GM19023 (cell line): ENCODE data around the gene EDAR.

Experiments
- ATAC-seq: cut with Tn5 transposase; IDR thresholded peaks from one replicate; pipeline ENCODE4 v1.9.1; 2021; ENCODE audit warnings: mild to moderate bottlenecking, moderate library complexity; ENCODE audit not compliant: unreplicated experiment

The EDAR gene

DNA sequence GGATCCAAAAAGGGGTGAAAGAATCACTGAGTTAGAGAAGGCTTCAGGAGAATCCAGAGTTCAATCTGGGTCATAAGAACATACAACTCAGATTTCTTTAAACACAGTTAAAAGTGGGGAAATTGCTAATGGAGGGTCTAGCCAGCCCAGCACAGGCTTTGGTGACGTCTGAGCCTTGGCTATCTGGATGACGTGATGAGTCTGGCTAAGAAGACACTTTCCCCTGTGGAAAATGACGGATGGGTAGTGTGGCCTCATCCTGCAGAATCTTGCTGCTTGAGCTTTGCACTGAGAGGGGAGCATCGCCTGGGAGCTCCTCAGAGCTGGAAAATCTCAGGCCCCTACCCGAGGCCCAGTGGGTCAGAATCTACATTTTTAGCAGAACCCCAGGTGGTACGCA, 19.2 kb downstream of the EDAR start:
- ATAC-seq: no peak

DNA sequence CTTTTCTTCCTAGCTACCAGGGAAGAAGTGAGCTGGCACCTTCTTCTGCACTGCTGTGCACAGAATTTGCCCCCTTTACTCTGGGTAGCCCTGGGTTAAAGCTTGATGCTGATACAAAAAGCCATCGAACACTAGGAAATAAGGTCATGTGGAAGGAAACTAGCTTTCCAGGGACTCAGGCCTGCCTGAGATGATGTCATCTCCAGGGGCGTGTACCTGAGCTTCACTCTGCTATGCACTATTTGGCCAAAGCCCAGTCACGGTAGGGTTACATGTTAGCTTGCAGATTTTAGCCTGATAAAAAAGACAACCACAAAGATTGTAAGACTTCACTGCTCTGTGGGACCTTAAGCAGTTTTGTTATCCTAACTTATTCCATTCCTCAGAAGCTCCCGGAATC, 20.4 kb downstream of the EDAR start:
- no peak for ATAC-seq

GRCh38 chr2:108967757-108968156, 21.3 kb downstream of the EDAR start:
- ATAC-seq: no peak

GRCh38 chr2:108965540-108966289, 23.3 kb downstream of the EDAR start:
- ATAC-seq: no peak

- ATAC-seq: no peak
Measured at GRCh38 chr2:108963057-108963456, 26.0 kb downstream of the EDAR start.

DNA sequence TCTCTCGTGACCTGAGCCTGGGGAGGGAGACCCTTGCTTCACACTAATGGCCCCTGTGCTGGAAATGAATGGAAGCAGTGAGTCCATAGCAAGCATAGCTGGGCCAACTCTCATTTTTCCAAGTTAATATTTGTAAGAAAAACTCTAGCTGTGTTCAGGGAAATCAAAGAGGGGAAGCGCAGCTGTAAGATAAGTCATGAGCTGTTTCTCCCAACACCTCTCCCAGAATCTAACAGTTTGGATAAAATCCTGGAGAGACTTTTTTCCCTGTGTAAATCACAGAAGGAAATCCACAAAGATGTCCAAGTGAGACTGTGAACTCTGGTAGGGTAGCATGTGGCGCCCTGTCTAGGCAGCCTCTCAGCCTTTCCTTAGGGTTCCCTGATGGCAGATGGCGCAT, 27.2 kb downstream of the EDAR start:
- no peak for ATAC-seq

- ATAC-seq: no peak
Measured at GRCh38 chr2:108960006-108960405, 29.0 kb downstream of the EDAR start.

- ATAC-seq: no peak
Measured at GRCh38 chr2:108959401-108959800, 29.6 kb downstream of the EDAR start.

- ATAC-seq: no peak
Measured at GRCh38 chr2:108958632-108959341, 30.2 kb downstream of the EDAR start.

- no peak for ATAC-seq
Measured at GRCh38 chr2:108958002-108958401, 31.0 kb downstream of the EDAR start.

DNA sequence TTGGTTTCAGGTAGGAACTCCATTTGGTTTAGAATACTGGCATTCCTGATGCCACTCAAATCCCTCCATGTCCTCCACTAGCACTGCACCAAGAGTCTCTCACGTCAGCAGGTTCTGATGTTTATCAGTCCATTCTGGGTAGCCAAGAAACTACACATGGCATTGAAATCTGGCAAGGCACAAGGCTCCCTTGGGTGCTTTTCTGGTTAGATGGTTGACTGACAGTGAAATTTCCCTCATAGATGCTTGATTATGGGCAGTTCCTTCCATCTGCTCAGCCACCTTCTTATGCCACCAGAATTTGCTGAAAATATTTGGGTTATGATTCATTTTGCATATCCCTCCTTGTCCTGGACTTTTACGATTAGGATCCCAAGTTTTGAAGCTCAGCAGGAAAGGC, 32.6 kb downstream of the EDAR start:
- no peak for ATAC-seq

- ATAC-seq: no peak
Measured at GRCh38 chr2:108950369-108951135, 38.5 kb downstream of the EDAR start.

- no peak for ATAC-seq
Measured at GRCh38 chr2:108949316-108950239, 39.4 kb downstream of the EDAR start.

DNA sequence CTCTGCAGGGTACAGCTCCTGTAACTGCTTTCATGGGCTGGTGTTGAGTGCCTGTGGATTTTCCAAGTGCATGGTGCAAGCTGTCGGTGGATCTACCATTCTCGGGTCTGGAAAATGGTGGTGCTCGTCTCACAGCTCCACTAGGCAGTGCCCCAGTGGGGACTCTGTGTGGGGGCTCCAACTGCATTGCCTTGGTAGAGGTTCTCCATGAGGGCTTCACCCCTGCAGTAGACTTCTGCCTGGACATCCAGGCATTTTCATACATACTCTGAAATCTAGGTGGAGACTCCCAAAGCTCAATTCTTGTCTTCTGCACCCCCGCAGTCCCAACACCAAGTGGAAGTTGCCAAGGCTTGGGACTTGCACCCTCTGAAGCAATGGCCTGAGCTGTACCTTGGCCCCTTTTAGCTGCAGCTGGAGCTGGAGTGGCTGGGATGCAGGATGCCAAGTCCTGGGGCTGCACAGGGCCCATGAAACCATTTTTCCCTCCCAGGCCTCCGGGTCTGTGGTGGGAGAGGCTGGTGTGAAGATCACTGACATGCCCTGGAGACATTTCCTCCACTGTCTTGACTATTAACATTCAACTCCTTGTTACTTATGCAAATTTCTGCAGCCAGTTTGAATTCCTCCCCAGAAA, 41.6 kb downstream of the EDAR start:
- ATAC-seq: no peak

DNA sequence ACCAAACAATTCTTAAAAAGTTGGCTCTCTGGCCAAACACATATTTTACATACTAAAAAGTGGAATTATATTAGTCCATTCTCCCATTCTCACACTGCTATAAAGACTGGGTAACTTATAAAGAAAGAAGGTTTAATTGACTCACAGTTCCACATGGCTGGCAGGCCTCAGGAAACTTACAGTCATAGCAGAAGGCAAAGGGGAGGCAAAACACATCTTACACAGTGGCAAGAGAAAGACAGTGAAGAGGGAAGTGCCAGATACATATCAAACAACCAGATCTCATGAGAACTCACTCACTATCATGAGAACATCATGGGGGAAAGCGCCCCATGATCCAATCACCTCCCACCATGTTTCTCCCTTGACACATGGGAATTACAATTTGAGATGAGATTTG, 42.6 kb downstream of the EDAR start:
- no peak for ATAC-seq

DNA sequence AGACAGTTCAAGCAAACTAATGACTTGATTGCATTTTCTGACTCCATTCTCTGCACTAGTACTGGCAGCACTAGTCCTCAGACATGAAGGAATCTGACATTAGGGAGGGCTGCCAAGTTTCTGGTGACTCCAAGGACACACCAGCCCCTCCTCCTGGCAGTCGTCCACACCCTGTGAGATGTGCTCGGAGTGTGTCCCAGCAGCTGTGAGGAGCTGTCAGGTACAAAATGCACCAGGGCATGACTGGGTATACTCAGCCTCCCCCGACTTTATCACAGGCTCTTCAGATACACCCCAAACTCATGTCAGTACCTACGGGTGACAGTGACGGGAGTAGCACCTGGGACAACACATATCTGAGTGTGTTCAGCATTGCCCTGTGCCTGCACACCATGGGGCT, 43.1 kb downstream of the EDAR start:
- no peak for ATAC-seq

DNA sequence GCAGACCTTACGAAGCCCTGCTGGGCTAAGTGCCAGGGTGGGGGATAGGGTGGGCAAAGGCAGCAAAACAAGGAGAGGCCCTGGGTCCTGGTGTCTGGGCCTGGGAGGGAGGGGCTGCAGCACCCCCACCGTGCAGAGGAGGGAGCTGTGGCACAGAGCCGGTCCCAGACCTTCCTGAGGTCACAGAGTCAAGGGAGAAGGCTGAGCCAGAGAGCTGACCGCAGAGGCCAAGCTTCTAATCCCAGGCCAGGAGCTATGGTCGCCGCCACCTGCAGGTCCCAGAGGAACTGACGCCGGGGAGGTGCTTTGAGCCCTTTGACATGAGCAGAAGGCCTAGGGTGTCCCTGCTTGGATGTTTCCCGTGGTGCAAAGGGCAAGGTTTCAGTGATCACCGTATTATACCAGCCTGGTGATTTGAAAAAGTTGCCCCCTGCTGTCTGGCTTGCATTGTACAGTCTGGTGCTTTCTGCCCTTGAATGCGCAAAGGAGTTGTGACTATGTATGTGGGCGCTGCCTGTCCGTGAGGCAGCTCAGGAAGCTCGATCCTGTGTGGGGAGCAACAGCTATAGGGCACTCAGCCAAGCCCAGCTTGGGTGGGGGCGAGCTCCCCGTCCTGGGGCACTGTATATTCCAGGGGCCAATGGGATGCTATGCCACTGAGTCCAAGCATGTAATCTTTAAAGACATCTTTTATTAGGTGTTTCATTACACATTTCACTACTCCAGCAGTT, 44.3 kb downstream of the EDAR start:
- no peak for ATAC-seq

DNA sequence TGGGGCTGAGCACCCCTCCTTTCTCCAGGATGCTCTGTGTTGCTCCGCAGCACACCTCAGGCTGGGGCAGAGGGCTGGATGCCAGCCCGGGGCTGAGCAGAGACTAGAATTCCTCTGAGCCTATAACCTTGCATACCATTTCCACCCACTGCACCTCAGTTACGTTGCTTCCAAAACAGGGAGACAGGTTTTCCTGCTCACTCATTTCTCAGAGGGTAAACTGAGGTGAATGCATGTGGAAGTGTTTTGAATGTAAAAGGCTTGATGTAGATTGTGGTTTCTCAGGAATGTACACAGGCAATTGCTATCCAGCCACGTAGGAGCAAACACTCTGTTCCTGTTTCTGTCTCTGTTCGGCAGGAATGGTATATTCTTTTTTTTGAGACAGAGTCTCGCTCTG, 45.3 kb downstream of the EDAR start:
- no peak for ATAC-seq

DNA sequence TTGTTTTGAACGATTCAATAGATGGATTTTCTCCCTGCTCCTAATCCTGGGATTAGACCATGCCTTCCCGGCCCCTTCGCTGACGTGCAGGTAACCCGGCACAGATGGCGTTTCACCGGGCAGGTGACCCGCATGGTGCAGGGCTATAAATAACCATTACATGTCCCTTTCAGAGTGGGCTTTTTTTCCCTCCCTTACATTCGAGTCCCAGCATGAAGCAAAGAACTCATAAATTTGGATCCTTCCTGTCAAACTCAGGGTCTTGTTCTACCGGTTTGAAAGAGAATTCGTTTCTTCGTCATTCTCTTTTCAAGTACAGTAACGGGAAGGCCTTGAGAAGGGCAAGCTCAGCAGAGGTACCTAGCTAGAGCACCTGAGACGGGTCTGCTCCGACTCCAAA, 46.1 kb downstream of the EDAR start:
- no peak for ATAC-seq
